ENCODE measurements around the gene PDIA3. TPM values are rescaled to one million over a fixed set of nuclear protein-coding genes. Genes with fewer than 3 reads are reported as not detected.
A peak's percentile ranks its signal among the peaks of the same experiment; 100 is the strongest.
"Not testable (repeated sequence)": the region's sequence is repeated elsewhere in the genome, so short reads cannot be mapped to it uniquely, and the experiment has no call there.

The PDIA3 gene
- 448 to 452 TPM (median 448 TPM) in 3 replicates for total RNA-seq

DNA sequence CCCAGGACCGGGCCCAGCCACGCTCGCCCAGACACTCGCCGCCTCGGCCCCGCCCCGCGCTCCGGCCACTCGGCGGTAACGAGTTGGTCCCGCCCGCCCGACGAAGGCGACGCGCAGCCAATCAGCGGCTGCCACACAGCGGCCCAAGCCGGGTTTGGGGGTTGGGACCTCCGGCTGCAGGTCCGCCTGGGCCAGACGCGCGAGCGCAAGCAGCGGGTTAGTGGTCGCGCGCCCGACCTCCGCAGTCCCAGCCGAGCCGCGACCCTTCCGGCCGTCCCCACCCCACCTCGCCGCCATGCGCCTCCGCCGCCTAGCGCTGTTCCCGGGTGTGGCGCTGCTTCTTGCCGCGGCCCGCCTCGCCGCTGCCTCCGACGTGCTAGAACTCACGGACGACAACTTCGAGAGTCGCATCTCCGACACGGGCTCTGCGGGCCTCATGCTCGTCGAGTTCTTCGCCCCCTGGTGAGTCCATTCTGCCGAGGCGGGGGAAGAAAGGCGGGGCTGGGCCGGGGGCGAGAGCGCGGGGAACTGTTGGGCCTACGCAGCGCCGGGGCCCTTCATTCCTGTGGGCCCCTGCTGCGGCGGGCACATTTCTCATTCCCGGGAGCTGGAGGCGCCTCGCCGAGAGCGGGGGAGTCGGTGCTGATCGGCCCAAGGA is at the start of gene PDIA3:
PDIA3 (plus strand) TSS at position 194 of the 658 bp plus-strand sequence; CDS start at position 296, 102 bp downstream.
- not testable (repeated sequence) for H3K27me3 Mint-ChIP-seq (ENCODE audit: low read depth); H3K36me3 Mint-ChIP-seq; H3K9me3 Mint-ChIP-seq
- peak; percentile 72 to 86 for DNase-seq (ENCODE audit: low spot score in 2 of 2, unreplicated experiment in 2 of 2)
- H3K4me3 Mint-ChIP-seq = peak within 1 kb of the TSS; percentile 92
- H3K4me1 Mint-ChIP-seq = peaks cover 16% of the 10 kb centered on the region
- peak within 1 kb of the TSS; percentile 99 for H3K27ac Mint-ChIP-seq

DNA sequence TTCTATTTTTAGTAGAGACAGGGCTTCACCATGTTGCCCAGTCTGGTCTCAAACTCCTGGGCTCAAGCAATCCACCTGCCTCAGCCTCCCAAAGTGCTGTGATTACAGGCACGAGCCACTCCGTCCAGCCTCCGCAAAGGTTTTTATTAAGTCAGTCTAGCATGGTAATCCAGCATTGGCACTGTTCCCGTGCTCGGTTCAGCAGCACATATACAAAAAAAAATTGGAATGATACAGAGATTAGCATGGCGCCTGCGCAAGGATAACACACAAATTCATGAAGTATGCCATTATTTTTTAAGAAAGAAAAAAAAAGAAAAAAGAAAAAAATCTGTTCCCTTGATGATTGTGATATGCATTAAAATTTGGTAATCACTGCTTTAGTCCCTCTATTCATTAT is 44.1 kb upstream of the PDIA3 start:
- Mint-ChIP-seq H3K9me3 (no peaks in the 10 kb centered on the region), H3K36me3 (no peaks in the 10 kb centered on the region), H3K4me1 (no peaks in the 10 kb centered on the region), H3K27ac (no peak overlapping the region), H3K4me3 (no peak overlapping the region), H3K27me3 (ENCODE audit: low read depth) (peaks cover 42% of the 10 kb centered on the region)
- no peak for DNase-seq (ENCODE audit: low spot score in 2 of 2, unreplicated experiment in 2 of 2)
- TF ChIP-seq, protein P1, sequence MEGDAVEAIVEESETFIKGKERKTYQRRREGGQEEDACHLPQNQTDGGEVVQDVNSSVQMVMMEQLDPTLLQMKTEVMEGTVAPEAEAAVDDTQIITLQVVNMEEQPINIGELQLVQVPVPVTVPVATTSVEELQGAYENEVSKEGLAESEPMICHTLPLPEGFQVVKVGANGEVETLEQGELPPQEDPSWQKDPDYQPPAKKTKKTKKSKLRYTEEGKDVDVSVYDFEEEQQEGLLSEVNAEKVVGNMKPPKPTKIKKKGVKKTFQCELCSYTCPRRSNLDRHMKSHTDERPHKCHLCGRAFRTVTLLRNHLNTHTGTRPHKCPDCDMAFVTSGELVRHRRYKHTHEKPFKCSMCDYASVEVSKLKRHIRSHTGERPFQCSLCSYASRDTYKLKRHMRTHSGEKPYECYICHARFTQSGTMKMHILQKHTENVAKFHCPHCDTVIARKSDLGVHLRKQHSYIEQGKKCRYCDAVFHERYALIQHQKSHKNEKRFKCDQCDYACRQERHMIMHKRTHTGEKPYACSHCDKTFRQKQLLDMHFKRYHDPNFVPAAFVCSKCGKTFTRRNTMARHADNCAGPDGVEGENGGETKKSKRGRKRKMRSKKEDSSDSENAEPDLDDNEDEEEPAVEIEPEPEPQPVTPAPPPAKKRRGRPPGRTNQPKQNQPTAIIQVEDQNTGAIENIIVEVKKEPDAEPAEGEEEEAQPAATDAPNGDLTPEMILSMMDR (IDR thresholded peaks at IDR 0.05; ENCODE audit: unreplicated experiment) = no peak

DNA sequence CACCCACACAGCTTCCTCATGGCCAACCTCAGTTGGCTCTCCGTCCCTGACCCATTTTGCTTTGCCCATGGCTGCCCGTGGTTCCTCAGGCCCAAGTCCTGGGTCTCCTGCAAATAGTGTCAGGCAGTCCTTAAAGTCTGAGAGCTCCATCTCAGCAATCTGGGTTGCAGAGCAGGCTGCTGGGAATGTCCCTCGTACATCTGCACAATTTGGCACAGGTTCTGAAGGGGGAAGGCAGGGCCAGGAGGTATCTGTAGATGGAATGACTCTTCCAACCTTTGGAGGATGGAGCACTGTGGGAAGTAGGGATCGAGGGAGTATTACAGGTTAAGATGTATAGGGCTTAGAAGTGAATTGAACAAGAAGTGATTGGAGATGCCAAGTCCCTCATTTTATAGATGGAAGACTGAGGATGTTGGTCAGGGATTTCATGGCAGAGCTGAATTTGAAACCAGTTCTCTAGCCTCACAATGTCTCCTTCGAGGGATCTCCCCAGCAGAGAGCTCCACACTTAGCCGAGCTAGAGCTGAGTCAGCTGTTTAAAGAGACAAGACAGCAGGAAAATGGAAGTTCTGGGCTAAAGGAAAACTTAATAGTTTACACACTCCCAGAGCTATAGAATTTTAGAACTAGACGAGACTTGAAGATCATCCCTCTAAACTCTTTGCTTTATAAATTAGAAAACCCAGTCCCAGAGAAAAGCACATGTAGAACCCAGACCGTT is 43.4 kb upstream of the PDIA3 start:
- TF ChIP-seq, protein P1 (IDR thresholded peaks at IDR 0.05; ENCODE audit: unreplicated experiment) = no peak
- H3K4me3 Mint-ChIP-seq = no peak overlapping the region
- no peaks in the 10 kb centered on the region for H3K9me3 Mint-ChIP-seq
- H3K36me3 Mint-ChIP-seq = no peaks in the 10 kb centered on the region
- no peak for DNase-seq (ENCODE audit: low spot score in 2 of 2, unreplicated experiment in 2 of 2)
- peaks cover 35% of the 10 kb centered on the region for H3K27me3 Mint-ChIP-seq (ENCODE audit: low read depth)
- H3K4me1 Mint-ChIP-seq = no peaks in the 10 kb centered on the region
- no peak overlapping the region for H3K27ac Mint-ChIP-seq

GRCh38 chr15:43710431-43711131 is 35.7 kb upstream of the PDIA3 start:
- not testable (repeated sequence) for H3K27me3 Mint-ChIP-seq (ENCODE audit: low read depth); H3K9me3 Mint-ChIP-seq; H3K36me3 Mint-ChIP-seq; H3K4me1 Mint-ChIP-seq; H3K4me3 Mint-ChIP-seq; DNase-seq (ENCODE audit: low spot score in 2 of 2, unreplicated experiment in 2 of 2); H3K27ac Mint-ChIP-seq

GRCh38 chr15:43723151-43723550 is 23.1 kb upstream of the PDIA3 start:
- Mint-ChIP-seq H3K9me3 (no peaks in the 10 kb centered on the region), H3K27me3 (ENCODE audit: low read depth) (peaks cover 9% of the 10 kb centered on the region), H3K36me3 (no peaks in the 10 kb centered on the region), H3K4me3 (no peak overlapping the region), H3K27ac (no peak overlapping the region), H3K4me1 (no peaks in the 10 kb centered on the region)
- no peak for DNase-seq (ENCODE audit: low spot score in 2 of 2, unreplicated experiment in 2 of 2)
- TF ChIP-seq, protein P1 (IDR thresholded peaks at IDR 0.05; ENCODE audit: unreplicated experiment) = no peak

- H3K4me3 Mint-ChIP-seq; DNase-seq (ENCODE audit: low spot score in 2 of 2, unreplicated experiment in 2 of 2); H3K9me3 Mint-ChIP-seq; H3K27me3 Mint-ChIP-seq (ENCODE audit: low read depth); H3K4me1 Mint-ChIP-seq; H3K27ac Mint-ChIP-seq; H3K36me3 Mint-ChIP-seq: not testable (repeated sequence)
These were observed 19.9 kb upstream of the PDIA3 start for GRCh38 chr15:43726306-43726705.

DNA sequence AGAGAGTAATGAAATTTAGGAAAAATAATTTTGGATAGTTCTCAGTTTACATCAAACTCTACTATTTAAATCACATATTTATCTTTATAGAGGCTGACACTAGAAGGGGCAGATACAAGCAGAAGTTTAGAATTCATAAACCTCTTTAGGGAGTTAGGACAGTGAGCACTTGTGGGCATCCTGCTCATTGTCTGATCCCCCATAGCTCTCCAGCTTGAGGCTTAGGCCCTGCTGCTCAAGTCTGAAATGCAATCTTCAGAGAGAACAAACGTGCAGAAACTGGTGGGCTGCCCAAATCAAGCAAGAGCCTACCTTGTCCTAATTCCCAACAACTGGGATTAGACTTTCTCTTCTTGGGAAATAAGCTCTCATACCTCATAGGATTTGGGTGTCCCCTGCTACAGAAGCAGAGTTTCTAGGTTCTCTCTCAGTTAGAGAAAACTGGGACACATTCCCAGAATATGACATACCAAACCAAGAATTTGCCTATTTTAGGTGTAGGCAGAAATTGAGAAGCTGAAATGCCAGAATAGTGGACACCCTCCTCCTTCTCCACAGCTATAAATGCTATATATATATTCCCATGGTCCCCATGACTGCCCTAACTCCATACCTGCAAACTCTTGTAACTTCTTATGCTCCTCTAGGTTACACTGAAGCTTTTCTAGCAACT is 18.0 kb upstream of the PDIA3 start:
- not testable (repeated sequence) for DNase-seq (ENCODE audit: low spot score in 2 of 2, unreplicated experiment in 2 of 2); H3K4me3 Mint-ChIP-seq; H3K4me1 Mint-ChIP-seq; H3K36me3 Mint-ChIP-seq; H3K27me3 Mint-ChIP-seq (ENCODE audit: low read depth); H3K9me3 Mint-ChIP-seq; H3K27ac Mint-ChIP-seq

Measured in mesothelial cell of epicardium (in vitro differentiated cells).